ENCODE results near the gene SORCS2. TPM values are rescaled to one million over a fixed set of nuclear protein-coding genes. Genes with fewer than 3 reads are reported as not detected.

The SORCS2 gene
- total and polyA plus RNA-seq, 12 donors = 0.67 to 15.5 (median 1.3) TPM

GRCh38 chr4:7244751-7245320, 52.5 kb downstream of the SORCS2 start:
- H3K27ac ChIP-seq = no peak overlapping the region
- intact Hi-C loops (cut with DNase I) = no loop called here
- DNase-seq = no peak
- TF ChIP-seq POLR2A (IDR thresholded peaks at IDR 0.05) = no peak
- no peak for TF ChIP-seq CTCF (IDR thresholded peaks at IDR 0.05)
- no peaks in the 10 kb centered on the region for H3K9me3 ChIP-seq (replicated peaks in 1 of 3)
- 80 to 90% (median 84%) methylated on average over 10 to 12 of the region's 12 CpGs for WGBS, 4 donors
- no peak overlapping the region for H3K4me3 ChIP-seq
- H3K36me3 ChIP-seq (replicated peaks in 1 of 2) = no peaks in the 10 kb centered on the region
- no peaks in the 10 kb centered on the region for H3K27me3 ChIP-seq
- no peaks in the 10 kb centered on the region for H3K4me1 ChIP-seq (replicated peaks in 1 of 2)

DNA sequence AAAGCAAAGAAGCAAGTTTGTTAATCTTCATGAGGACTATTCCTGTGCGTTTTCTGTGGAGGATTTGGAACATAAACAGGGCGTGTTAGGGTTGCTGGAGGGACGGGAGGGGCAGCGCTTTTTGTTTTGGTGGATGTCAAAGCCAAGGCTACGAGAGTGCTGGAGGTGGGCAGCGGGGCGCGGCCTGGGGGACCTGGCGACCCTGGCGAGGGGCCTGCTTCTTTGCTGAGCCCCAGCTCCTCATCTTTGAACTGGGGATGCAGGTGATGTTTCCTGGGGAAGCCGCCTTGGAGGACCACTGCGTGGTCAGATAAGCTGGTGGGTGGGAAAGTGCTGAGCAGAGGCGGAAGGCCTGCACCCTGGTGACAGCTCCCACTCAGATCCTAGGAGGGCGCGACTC, 55.2 kb downstream of the SORCS2 start:
- no peaks in the 10 kb centered on the region for H3K36me3 ChIP-seq (replicated peaks in 1 of 2)
- no peak overlapping the region for H3K4me3 ChIP-seq
- TF ChIP-seq POLR2A (IDR thresholded peaks at IDR 0.05) (no peak), CTCF (IDR thresholded peaks at IDR 0.05) (no peak)
- WGBS, 4 donors = 82 to 89% (median 88%) methylated on average over 10 to 15 of the region's 15 CpGs
- no peaks in the 10 kb centered on the region for H3K4me1 ChIP-seq (replicated peaks in 1 of 2)
- H3K27ac ChIP-seq = no peak overlapping the region
- no peaks in the 10 kb centered on the region for H3K9me3 ChIP-seq (replicated peaks in 1 of 3)
- no peak for DNase-seq
- no peaks in the 10 kb centered on the region for H3K27me3 ChIP-seq
- intact Hi-C loops (cut with DNase I) = no loop called here

DNA sequence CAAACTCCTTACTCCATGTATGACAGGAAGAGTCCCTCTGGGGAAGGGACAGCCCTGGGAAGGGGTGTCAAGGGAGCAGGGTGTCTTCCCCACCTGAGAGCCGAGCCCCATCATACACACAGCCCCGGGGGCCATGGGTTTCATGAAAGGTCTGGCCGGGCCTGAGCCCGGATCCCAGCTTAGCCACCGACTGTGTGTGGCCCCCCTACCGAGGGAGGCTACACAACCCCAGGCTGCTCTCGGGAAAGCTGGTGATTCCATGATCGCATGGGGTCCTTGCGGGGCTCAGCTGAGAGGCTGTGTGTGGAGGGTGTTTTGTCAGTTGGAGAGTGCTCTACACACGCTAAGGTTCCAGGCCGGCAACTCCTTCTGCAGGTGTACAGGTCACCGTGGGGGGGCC, 55.6 kb downstream of the SORCS2 start:
- Histone ChIP-seq H3K36me3 (replicated peaks in 1 of 2) (no peaks in the 10 kb centered on the region), H3K4me3 (no peak overlapping the region), H3K9me3 (replicated peaks in 1 of 3) (no peaks in the 10 kb centered on the region), H3K27ac (no peak overlapping the region), H3K27me3 (no peaks in the 10 kb centered on the region), H3K4me1 (replicated peaks in 1 of 2) (no peaks in the 10 kb centered on the region)
- no peak for TF ChIP-seq CTCF (IDR thresholded peaks at IDR 0.05)
- TF ChIP-seq POLR2A (IDR thresholded peaks at IDR 0.05) = no peak
- 43 to 85% (median 83%) methylated on average over 2 to 12 of the region's 12 CpGs for WGBS, 4 donors
- intact Hi-C loops (cut with DNase I) = no loop called here
- DNase-seq = no peak

- Histone ChIP-seq H3K4me3 (no peak overlapping the region), H3K36me3 (replicated peaks in 1 of 2) (no peaks in the 10 kb centered on the region), H3K9me3 (replicated peaks in 1 of 3) (no peaks in the 10 kb centered on the region), H3K27me3 (no peaks in the 10 kb centered on the region), H3K4me1 (replicated peaks in 1 of 2) (no peaks in the 10 kb centered on the region), H3K27ac (no peak overlapping the region)
- no peak for DNase-seq
- intact Hi-C loops (cut with DNase I) = no loop called here
- WGBS, 4 donors = 86 to 100% (median 92%) methylated on average over 1 of the region's 1 CpG
- no peak for TF ChIP-seq POLR2A (IDR thresholded peaks at IDR 0.05)
- TF ChIP-seq CTCF (IDR thresholded peaks at IDR 0.05) = no peak
These were observed 56.5 kb downstream of the SORCS2 start for GRCh38 chr4:7248857-7249256.
